ENCODE results near the gene WWC1. TPM values are rescaled to one million over a fixed set of nuclear protein-coding genes. Genes with fewer than 3 reads are reported as not detected.

WWC1 gene
- total and polyA plus RNA-seq, 9 of the 15 experiments (the other 6 are each of a cell fraction or from before 2014, with no cell fraction given): under 0.01 to 0.54 (median 0.42) TPM; not detected in 6

DNA sequence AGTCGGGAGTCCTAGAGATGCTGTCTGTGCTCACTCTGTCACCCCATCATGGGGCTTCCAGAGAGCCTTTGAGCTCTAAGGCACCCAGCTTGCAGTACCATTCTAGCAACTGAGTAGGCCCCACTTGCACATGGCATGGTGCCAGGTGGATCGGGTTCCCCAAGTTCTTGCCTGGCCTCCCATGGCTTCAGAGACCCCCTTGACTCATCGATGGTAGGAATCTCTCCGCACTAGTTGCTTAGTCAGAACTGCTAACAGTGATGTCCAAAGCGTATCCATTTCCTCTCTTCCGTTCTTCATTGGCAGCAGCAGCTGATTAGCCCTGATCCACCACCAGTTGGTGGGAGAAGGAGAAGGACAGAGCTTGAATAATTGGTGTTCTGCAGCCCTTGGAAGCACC lies 124.5 kb downstream of the WWC1 start:
- FAIRE-seq: no peak
- no peak overlapping the region for H3K27ac ChIP-seq (ENCODE audit: extremely low read depth, low read depth, low read length)
- in situ Hi-C loops (cut with MboI) (no loop called here), intact Hi-C loops (cut with micrococcal nuclease) (no loop called here)
- H3K79me2 ChIP-seq (ENCODE audit: control insufficient read depth, insufficient read depth, low read length): no peaks in the 10 kb centered on the region
- no peaks in the 10 kb centered on the region for H3K36me3 ChIP-seq (ENCODE audit: control insufficient read depth, insufficient read depth, low read length)
- no peak for ATAC-seq
- no peaks in the 10 kb centered on the region for H3K9me1 ChIP-seq (ENCODE audit: control insufficient read depth, insufficient read depth, low read length)
- H3K27me3 ChIP-seq (ENCODE audit: control insufficient read depth in 2 of 2, insufficient read depth in 2 of 2, low read length in 2 of 2): peaks cover 0 to 32% of the 10 kb centered on the region in 2 experiments; a peak in 2 of 5 replicates
- 0% methylated on average over 5 of the region's 6 CpGs for WGBS (ENCODE audit: insufficient coverage, low coverage, missing lambda C conversion rate)
- H3K9ac ChIP-seq (ENCODE audit: insufficient read depth in 1 of 2, low read depth in 2 of 2, low read length in 2 of 2): no peak overlapping the region
- no peak overlapping the region for H3K4me3 ChIP-seq
- no TSS peak for BruUV-seq (replicated peaks)
- ChIA-PET POLR2A (no interaction called here), CTCF (ENCODE audit: low intra/inter-chr PET ratio) (no interaction called here)
- no peaks in the 10 kb centered on the region for H3K9me3 ChIP-seq (replicated peaks; ENCODE audit: control insufficient read depth, insufficient read depth, low read depth, low read length)
- no peak overlapping the region for H2AFZ ChIP-seq (ENCODE audit: low read depth, low read length)
- 0 out of 2 replicates have a peak, but pooled peaks cover 5% of the 10 kb centered on the region for H4K20me1 ChIP-seq (replicated peaks; ENCODE audit: control insufficient read depth, insufficient read depth, low read length)
- DNase-seq (ENCODE audit: extremely low read depth in 1 of 4, low spot score in 3 of 4): no peak
- TF ChIP-seq NKRF (IDR thresholded peaks at IDR 0.05; ENCODE audit: borderline replicate concordance) (no peak), ZNF12 (CRISPR knock-in tag; IDR thresholded peaks at IDR 0.05) (no peak), EP300 (IDR thresholded peaks at IDR 0.05; ENCODE audit: low read length) (no peak), KDM4B (IDR thresholded peaks at IDR 0.05; ENCODE audit: borderline replicate concordance in 2 of 2, low read depth in 1 of 2) (no peak)
- H3K4me2 ChIP-seq (ENCODE audit: insufficient read depth, low read length): no peak overlapping the region
- no peaks in the 10 kb centered on the region for H3K4me1 ChIP-seq (replicated peaks in 1 of 2; ENCODE audit: control insufficient read depth in 2 of 2, insufficient read depth in 2 of 2, low read length in 2 of 2)

Data from K562 (cell line).